Measurements from ENCODE around the gene IGFBP1.

DNA sequence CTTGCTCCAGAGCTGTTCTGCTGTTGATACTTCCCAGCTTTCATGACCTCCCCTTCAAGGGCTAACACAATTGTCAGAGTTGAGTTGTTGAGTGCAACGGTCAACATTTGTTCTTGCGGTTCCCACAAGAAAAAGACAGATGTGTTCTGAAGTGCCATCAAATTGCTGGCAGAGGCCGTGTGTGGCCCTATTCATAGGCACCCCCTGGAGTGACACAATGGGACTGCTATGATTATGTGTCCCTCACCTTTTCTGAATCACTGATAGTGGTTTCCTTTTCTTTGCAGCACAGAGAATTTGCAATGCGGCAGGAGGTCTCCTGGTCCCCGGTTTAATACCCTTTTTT, 5.8 kb upstream of the IGFBP1 start:
- TF ChIP-seq, protein P1, sequence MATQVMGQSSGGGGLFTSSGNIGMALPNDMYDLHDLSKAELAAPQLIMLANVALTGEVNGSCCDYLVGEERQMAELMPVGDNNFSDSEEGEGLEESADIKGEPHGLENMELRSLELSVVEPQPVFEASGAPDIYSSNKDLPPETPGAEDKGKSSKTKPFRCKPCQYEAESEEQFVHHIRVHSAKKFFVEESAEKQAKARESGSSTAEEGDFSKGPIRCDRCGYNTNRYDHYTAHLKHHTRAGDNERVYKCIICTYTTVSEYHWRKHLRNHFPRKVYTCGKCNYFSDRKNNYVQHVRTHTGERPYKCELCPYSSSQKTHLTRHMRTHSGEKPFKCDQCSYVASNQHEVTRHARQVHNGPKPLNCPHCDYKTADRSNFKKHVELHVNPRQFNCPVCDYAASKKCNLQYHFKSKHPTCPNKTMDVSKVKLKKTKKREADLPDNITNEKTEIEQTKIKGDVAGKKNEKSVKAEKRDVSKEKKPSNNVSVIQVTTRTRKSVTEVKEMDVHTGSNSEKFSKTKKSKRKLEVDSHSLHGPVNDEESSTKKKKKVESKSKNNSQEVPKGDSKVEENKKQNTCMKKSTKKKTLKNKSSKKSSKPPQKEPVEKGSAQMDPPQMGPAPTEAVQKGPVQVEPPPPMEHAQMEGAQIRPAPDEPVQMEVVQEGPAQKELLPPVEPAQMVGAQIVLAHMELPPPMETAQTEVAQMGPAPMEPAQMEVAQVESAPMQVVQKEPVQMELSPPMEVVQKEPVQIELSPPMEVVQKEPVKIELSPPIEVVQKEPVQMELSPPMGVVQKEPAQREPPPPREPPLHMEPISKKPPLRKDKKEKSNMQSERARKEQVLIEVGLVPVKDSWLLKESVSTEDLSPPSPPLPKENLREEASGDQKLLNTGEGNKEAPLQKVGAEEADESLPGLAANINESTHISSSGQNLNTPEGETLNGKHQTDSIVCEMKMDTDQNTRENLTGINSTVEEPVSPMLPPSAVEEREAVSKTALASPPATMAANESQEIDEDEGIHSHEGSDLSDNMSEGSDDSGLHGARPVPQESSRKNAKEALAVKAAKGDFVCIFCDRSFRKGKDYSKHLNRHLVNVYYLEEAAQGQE (IDR thresholded peaks at IDR 0.05; ENCODE audit: borderline replicate concordance in 1 of 2, low read depth in 1 of 2, low read length in 2 of 2), result no peak
- TF ChIP-seq, protein P2, sequence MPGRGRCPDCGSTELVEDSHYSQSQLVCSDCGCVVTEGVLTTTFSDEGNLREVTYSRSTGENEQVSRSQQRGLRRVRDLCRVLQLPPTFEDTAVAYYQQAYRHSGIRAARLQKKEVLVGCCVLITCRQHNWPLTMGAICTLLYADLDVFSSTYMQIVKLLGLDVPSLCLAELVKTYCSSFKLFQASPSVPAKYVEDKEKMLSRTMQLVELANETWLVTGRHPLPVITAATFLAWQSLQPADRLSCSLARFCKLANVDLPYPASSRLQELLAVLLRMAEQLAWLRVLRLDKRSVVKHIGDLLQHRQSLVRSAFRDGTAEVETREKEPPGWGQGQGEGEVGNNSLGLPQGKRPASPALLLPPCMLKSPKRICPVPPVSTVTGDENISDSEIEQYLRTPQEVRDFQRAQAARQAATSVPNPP (CRISPR knock-in tag; IDR thresholded peaks at IDR 0.05), result no peak
- TF ChIP-seq CBX1 (IDR thresholded peaks at IDR 0.05; ENCODE audit: low read depth) (no peak), NBN (conservative IDR thresholded peaks at IDR 0.05) (no peak), ZNF614 (CRISPR knock-in tag; IDR thresholded peaks at IDR 0.05; ENCODE audit: borderline replicate concordance) (no peak), ZNF383 (CRISPR knock-in tag; IDR thresholded peaks at IDR 0.05; ENCODE audit: borderline replicate concordance) (no peak), GTF2F1 (IDR thresholded peaks at IDR 0.05; ENCODE audit: low read length) (no peak), POLR2A (IDR thresholded peaks at IDR 0.05; ENCODE audit: insufficient read depth in 1 of 2, low read depth in 2 of 2, low read length in 2 of 2) (no peak), EZH2 (conservative IDR thresholded peaks at IDR 0.05; ENCODE audit: low read depth, low read length) (no peak), ZKSCAN1 (IDR thresholded peaks at IDR 0.05; ENCODE audit: low read length) (no peak), ZMAT3 (CRISPR knock-in tag; conservative IDR thresholded peaks at IDR 0.05) (no peak), JUN (CRISPR knock-in tag; IDR thresholded peaks at IDR 0.05) (no peak)
- TF ChIP-seq, protein P3, sequence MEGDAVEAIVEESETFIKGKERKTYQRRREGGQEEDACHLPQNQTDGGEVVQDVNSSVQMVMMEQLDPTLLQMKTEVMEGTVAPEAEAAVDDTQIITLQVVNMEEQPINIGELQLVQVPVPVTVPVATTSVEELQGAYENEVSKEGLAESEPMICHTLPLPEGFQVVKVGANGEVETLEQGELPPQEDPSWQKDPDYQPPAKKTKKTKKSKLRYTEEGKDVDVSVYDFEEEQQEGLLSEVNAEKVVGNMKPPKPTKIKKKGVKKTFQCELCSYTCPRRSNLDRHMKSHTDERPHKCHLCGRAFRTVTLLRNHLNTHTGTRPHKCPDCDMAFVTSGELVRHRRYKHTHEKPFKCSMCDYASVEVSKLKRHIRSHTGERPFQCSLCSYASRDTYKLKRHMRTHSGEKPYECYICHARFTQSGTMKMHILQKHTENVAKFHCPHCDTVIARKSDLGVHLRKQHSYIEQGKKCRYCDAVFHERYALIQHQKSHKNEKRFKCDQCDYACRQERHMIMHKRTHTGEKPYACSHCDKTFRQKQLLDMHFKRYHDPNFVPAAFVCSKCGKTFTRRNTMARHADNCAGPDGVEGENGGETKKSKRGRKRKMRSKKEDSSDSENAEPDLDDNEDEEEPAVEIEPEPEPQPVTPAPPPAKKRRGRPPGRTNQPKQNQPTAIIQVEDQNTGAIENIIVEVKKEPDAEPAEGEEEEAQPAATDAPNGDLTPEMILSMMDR (CRISPR knock-in tag; IDR thresholded peaks at IDR 0.05), result no peak
- TF ChIP-seq, protein P4, sequence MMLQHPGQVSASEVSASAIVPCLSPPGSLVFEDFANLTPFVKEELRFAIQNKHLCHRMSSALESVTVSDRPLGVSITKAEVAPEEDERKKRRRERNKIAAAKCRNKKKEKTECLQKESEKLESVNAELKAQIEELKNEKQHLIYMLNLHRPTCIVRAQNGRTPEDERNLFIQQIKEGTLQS (CRISPR knock-in tag; IDR thresholded peaks at IDR 0.05), result no peak

Data from HepG2 (cell line).